Measurements from ENCODE around the gene CRHR2.

The CRHR2 gene

DNA sequence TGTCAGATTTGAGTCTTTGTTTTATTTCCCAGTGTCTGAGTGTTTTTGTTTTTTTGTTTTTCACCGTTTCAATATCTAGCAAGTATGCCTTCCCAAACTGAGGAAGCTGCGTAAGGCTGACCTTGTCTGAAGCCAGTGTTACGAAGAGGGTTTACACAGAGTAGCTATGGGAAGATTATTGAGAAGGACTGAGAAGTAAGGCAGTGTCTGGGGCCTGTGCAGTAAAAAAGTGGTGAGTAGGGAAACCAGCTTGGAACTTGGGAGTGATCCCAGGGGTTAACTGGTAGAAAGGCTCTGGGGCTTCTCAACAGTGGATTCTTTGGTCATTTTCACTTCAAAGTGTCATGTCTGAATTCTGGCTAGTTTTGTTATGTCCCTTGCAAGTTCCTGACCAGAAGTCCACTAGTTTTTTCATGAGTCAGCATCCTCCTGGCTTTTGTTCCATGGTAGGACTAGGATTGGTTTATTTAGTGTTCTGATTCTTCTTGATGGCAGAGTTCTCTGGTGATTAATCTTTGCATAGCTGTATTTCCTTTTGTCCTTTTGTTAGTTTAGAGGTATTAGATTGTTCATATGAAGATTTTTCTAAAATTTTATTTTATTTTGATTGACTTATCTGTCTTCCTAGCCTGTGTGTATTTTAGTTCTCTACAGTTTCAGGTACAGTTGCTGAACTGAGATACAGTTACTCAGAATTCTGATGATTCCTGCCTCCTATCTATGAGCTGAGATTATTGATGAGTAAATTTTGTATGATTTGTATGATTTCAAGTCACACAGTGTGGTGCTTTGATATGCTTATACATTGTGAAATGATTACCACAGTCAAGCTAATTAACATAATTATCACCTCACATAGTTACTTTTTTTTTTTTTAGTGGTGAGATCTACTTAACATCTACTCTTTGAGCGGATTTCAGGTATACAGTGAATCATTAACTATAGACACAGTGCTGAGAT, 68.6 kb downstream of the CRHR2 start:
- DNase-seq: no peak

- DNase-seq: no peak
These were observed 69.5 kb downstream of the CRHR2 start for GRCh38 chr7:30612658-30613265.

DNA sequence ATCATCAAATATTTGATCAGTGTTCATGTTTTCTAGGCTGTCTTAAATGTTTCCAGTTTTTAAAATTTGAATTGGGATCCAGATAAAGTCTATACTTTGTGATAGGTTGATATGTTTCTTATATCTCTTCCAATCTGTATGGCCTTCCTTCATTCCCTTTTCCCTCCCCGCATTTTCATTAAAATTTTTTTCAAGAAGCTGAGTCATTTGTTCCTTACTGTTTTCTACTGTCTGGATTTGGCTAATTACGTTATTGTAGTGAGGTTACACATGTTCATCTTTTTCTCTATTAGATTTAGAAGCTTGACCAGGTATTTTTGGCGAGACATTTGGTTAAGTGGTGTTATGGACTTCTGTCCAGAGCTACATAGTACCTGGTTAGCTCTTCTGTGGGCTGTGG, 76.4 kb downstream of the CRHR2 start:
- no peak for DNase-seq

GRCh38 chr7:30604901-30605300, 77.4 kb downstream of the CRHR2 start:
- DNase-seq: no peak

All from activated CD4-positive, alpha-beta T cell treated with anti-CD3 and anti-CD28 coated beads, Interleukin-2, Interleukin-6, amounts not matched to agents 100 ng/mL and 50 ng/mL, durations not matched to agents 16 hours and 8 hours (primary cell).